H1 (cell line): ENCODE measurements around the gene MGAT5B. TPM values are rescaled to one million over a fixed set of nuclear protein-coding genes. Genes with fewer than 3 reads are reported as not detected.

Experiments used
- CTCF ChIA-PET: fragments of 300-600 bp; sonication (Branson Sonifier 250); formaldehyde crosslinking; loops from one replicate; lab custom pipeline; 2021; ENCODE audit not compliant: partially characterized antibody; lab: Charles Lee
- POLR2A ChIA-PET: fragments of 300-600 bp; sonication (Branson Sonifier 250); formaldehyde crosslinking; loops from one replicate; lab custom pipeline; 2021; ENCODE audit warnings: inconsistent platforms; ENCODE audit not compliant: partially characterized antibody; lab: Charles Lee
- DNase-seq, 2 experiments: peaks; one replicate each; pipeline versions ENCODE4 v3.0.0 to v3.0.0-alpha.2; 2010 to 2022; ENCODE audit warnings: low spot score in 2 of 2, low read depth in 1 of 2, mixed read lengths in 1 of 2
- FAIRE-seq: peaks from 2 replicates; lab custom pipeline; 2011; peaks lifted over from hg19 to GRCh38; lab: Jason Lieb, UNC
- H2AFZ ChIP-seq: 2 replicates; pipeline ENCODE4 v1.8.1; 2012; ENCODE audit warnings: low read length, inconsistent platforms
- H2AK5ac ChIP-seq: 2 replicates; pipeline ENCODE4 v1.6.1; 2013; ENCODE audit warnings: low read depth, low read length
- H2BK120ac ChIP-seq: replicated peaks from 2 replicates; pipeline ENCODE3; 2013; ENCODE audit warnings: low read depth, low read length, inconsistent platforms
- H2BK12ac ChIP-seq: 2 replicates; pipeline ENCODE4 v1.6.1; 2013; ENCODE audit warnings: low read depth, low read length
- H2BK15ac ChIP-seq: 2 replicates; pipeline ENCODE4 v1.6.1; 2013; ENCODE audit warnings: low read length
- H2BK20ac ChIP-seq: 2 replicates; pipeline ENCODE4 v1.6.1; 2013; ENCODE audit warnings: low read length
- H2BK5ac ChIP-seq: 2 replicates; pipeline ENCODE4 v1.6.1; 2013; ENCODE audit warnings: low read depth, low read length
- H3K14ac ChIP-seq: 2 replicates; pipeline ENCODE4 v1.6.1; 2013; ENCODE audit warnings: inconsistent platforms; ENCODE audit not compliant: insufficient read length
- H3K18ac ChIP-seq: 2 replicates; pipeline ENCODE4 v1.6.1; 2013; ENCODE audit warnings: low read length; ENCODE audit errors: extremely low read depth
- H3K23ac ChIP-seq: 2 replicates; pipeline ENCODE4 v1.6.1; 2013; ENCODE audit warnings: inconsistent platforms; ENCODE audit not compliant: insufficient read length
- H3K23me2 ChIP-seq: 2 replicates; pipeline ENCODE4 v1.6.1; 2013; ENCODE audit warnings: low read depth, low read length
- H3K27ac ChIP-seq: 2 replicates; pipeline ENCODE4 v1.6.1; 2011; ENCODE audit warnings: low read depth, low read length, inconsistent platforms
- H3K27me3 ChIP-seq, 4 experiments: replicated peaks in 1 of 4; 1 replicate in 1 of 4; 2 replicates in 3 of 4; pipeline versions ENCODE4 v1.6.1 to v1.8.1; 2011 to 2013; ENCODE audit warnings: low read length in 3 of 4, mild to moderate bottlenecking in 3 of 4, inconsistent platforms in 2 of 4, mixed read lengths in 2 of 4, moderate library complexity in 1 of 4; ENCODE audit not compliant: control insufficient read depth in 3 of 4, insufficient read depth in 3 of 4; ENCODE audit errors: extremely low read depth in 1 of 4
- H3K36me3 ChIP-seq, 4 experiments: 2 replicates each; pipeline versions ENCODE4 v1.6.1 to v1.8.1; 2011 to 2013; ENCODE audit warnings: mild to moderate bottlenecking in 4 of 4, low read length in 3 of 4, moderate library complexity in 2 of 4, control low read depth in 1 of 4, inconsistent platforms in 1 of 4; ENCODE audit not compliant: insufficient read depth in 4 of 4, control insufficient read depth in 2 of 4
- H3K4ac ChIP-seq: replicated peaks from 2 replicates; pipeline ENCODE3; 2013; ENCODE audit warnings: low read length, low read depth, mixed read lengths, inconsistent platforms; ENCODE audit not compliant: insufficient read length
- H3K4me1 ChIP-seq, 4 experiments: replicated peaks in 1 of 4; 1 replicate in 1 of 4; 2 replicates in 3 of 4; pipeline versions ENCODE4 v1.6.1 to v1.8.1; 2011 to 2013; ENCODE audit warnings: low read length in 3 of 4, inconsistent platforms in 2 of 4, mixed read lengths in 1 of 4; ENCODE audit not compliant: insufficient read depth in 4 of 4, control insufficient read depth in 3 of 4
- H3K4me2 ChIP-seq, 2 experiments: 2 replicates each; pipeline versions ENCODE4 v1.6.1 to v1.8.1; 2011 to 2013; ENCODE audit warnings: low read depth in 2 of 2, low read length in 2 of 2, control low read depth in 1 of 2, inconsistent platforms in 1 of 2, mild to moderate bottlenecking in 1 of 2; ENCODE audit not compliant: insufficient read depth in 1 of 2
- H3K4me3 ChIP-seq, 4 experiments: fragments of 200-600, 300-600 bp in 1 of 4; sonication (generic), shearing (Covaris generic), sonication (Bioruptor Twin) in 1 of 4; 2 replicates each; pipeline versions ENCODE4 v1.5.1 to v1.8.1; 2011 to 2016; ENCODE audit warnings: low read length in 4 of 4, low read depth in 3 of 4, control low read depth in 2 of 4, inconsistent platforms in 2 of 4, mild to moderate bottlenecking in 2 of 4, mixed read lengths in 1 of 4, moderate library complexity in 1 of 4; ENCODE audit not compliant: insufficient read depth in 2 of 4; ENCODE audit errors: extremely low read depth in 1 of 4
- H3K56ac ChIP-seq: replicated peaks from 2 replicates; pipeline ENCODE3; 2013; ENCODE audit warnings: low read depth, mild to moderate bottlenecking, mixed read lengths, low read length, inconsistent platforms; ENCODE audit not compliant: insufficient read length
- H3K79me1 ChIP-seq: 2 replicates; pipeline ENCODE4 v1.6.1; 2013; ENCODE audit warnings: low read depth, low read length, control low read depth
- H3K79me2 ChIP-seq, 2 experiments: 2 replicates each; pipeline versions ENCODE4 v1.6.1 to v1.8.1; 2012 to 2013; ENCODE audit warnings: low read length in 2 of 2, mild to moderate bottlenecking in 2 of 2, inconsistent platforms in 1 of 2; ENCODE audit not compliant: insufficient read depth in 2 of 2, control insufficient read depth in 1 of 2
- H3K9ac ChIP-seq, 4 experiments: replicated peaks in 1 of 4; 1 replicate in 1 of 4; 2 replicates in 3 of 4; pipeline versions ENCODE4 v1.6.1 to v1.8.1; 2011 to 2013; ENCODE audit warnings: low read depth in 3 of 4, low read length in 3 of 4, control low read depth in 2 of 4, mild to moderate bottlenecking in 2 of 4, moderate library complexity in 2 of 4, inconsistent platforms in 1 of 4; ENCODE audit errors: extremely low read depth in 1 of 4
- H3K9me3 ChIP-seq, 2 experiments: 2 replicates each; pipeline versions ENCODE4 v1.6.1 to v1.8.1; 2012 to 2013; ENCODE audit warnings: mild to moderate bottlenecking in 2 of 2, moderate library complexity in 2 of 2, control low read depth in 1 of 2, inconsistent platforms in 1 of 2, low read depth in 1 of 2, low read length in 1 of 2, mixed read lengths in 1 of 2; ENCODE audit not compliant: insufficient read depth in 2 of 2
- H4K20me1 ChIP-seq, 2 experiments: replicated peaks in 1 of 2; 2 replicates each; pipeline versions ENCODE3 to v1.8.1; 2011 to 2013; ENCODE audit warnings: inconsistent platforms in 2 of 2, low read length in 2 of 2, mild to moderate bottlenecking in 1 of 2; ENCODE audit not compliant: insufficient read depth in 2 of 2, control insufficient read depth in 1 of 2
- H4K5ac ChIP-seq: 2 replicates; pipeline ENCODE4 v1.6.1; 2013; ENCODE audit warnings: low read length, low read depth, mixed read lengths, inconsistent platforms; ENCODE audit not compliant: insufficient read length
- H4K8ac ChIP-seq: 2 replicates; pipeline ENCODE4 v1.8.0; 2013; ENCODE audit warnings: mild to moderate bottlenecking, moderate library complexity, low read length, inconsistent platforms; ENCODE audit not compliant: insufficient read depth; ENCODE audit errors: extremely low read depth
- H4K91ac ChIP-seq: replicated peaks from 2 replicates; pipeline ENCODE3; 2013; ENCODE audit warnings: low read length, mixed read lengths, inconsistent platforms; ENCODE audit not compliant: insufficient read length
- E2F6 ChIP-seq: IDR thresholded peaks from 2 replicates; pipeline ENCODE4 v1.6.1; 2012; ENCODE audit warnings: inconsistent platforms
- EP300 ChIP-seq, 2 experiments: IDR thresholded peaks; 1 replicate in 1 of 2; 2 replicates in 1 of 2; pipeline ENCODE4 v1.6.1; 2011 to 2012; ENCODE audit warnings: low read depth in 2 of 2, low read length in 2 of 2, mild to moderate bottlenecking in 2 of 2, borderline replicate concordance in 1 of 2, inconsistent platforms in 1 of 2, moderate library complexity in 1 of 2
- EZH2 ChIP-seq: fragments of 200-600 bp; sonication (generic); IDR thresholded peaks from 2 replicates; pipeline ENCODE4 v1.7.1; 2012; ENCODE audit warnings: low read depth, mild to moderate bottlenecking, moderate library complexity, low read length, inconsistent platforms; ENCODE audit not compliant: severe bottlenecking
- SP4 ChIP-seq: IDR thresholded peaks from 2 replicates; pipeline ENCODE4 v1.6.1; 2012; ENCODE audit warnings: low read length, inconsistent platforms
- TBP ChIP-seq: IDR thresholded peaks from 2 replicates; pipeline ENCODE4 v1.6.1; 2011; ENCODE audit warnings: low read depth, low read length, improper control_type of control experiment
- WGBS, 2 experiments: shearing (Covaris generic) in 1 of 2; methylation state at CpG; one replicate each; pipeline versions ENCODE4 v1.1.6 to v1.1.7; 2013 to 2015; ENCODE audit warnings: low lambda C conversion rate in 2 of 2, mixed read lengths in 2 of 2, inconsistent platforms in 1 of 2, low coverage in 1 of 2, missing lambda C conversion rate in 1 of 2; ENCODE audit not compliant: insufficient replicate concordance in 2 of 2, insufficient coverage in 1 of 2, insufficient read length in 1 of 2; ENCODE audit errors: extremely low coverage in 1 of 2, missing lambda C conversion rate in 1 of 2; 5-methylcytosine and 5-hydroxymethylcytosine counted together
- polyA plus RNA-seq, 7 experiments: library from polyadenylated mRNA; depleted of rRNA in 3 of 7; stranded (reverse) in 5 of 7; unstranded in 2 of 7; fragments of >200 nt in 5 of 7; fragments of 200-250 nt in 2 of 7; gene quantifications; 1 replicate in 5 of 7; 2 replicates in 1 of 7; 4 replicates in 1 of 7; pipeline versions ENCODE4 v1.2.1 to v1.2.3, GENCODE V29; 2011 to 2013; ENCODE audit warnings: missing spikeins in 2 of 7, mixed read lengths in 2 of 7
- total RNA-seq: library from RNA; stranded (reverse); fragmentation: NEBNext Ultra II Directional; extraction: Animal tissue kit (Norgen Biotek cat#: 25700); gene quantifications from 2 replicates; pipeline ENCODE4 v1.2.1, GENCODE V29; 2021

Gene MGAT5B
- total and polyA plus RNA-seq, 2 of the 8 experiments (the other 6 are each of a cell fraction or from before 2014, with no cell fraction given), result 7.9 to 8.2 TPM

- Histone ChIP-seq H3K4me3 (peak overlapping the region in 1 of 4 experiments; percentile 56; a peak in 2 of 8 replicates), H3K9me3 (no peaks in the 10 kb centered on the region), H3K4me1 (peaks cover 5 to 17% (median 11%) of the 10 kb centered on the region in 4 experiments; a peak in 6 of 7 replicates), H4K8ac (no peak overlapping the region), H3K56ac (no peak overlapping the region), H2AFZ (peak overlapping the region; percentile 79), H2BK20ac (peak overlapping the region; percentile 13), H2BK120ac (no peak overlapping the region), H3K36me3 (no peaks in the 10 kb centered on the region), H2BK15ac (no peak overlapping the region), H3K79me1 (no peaks in the 10 kb centered on the region; the same call in 1 of the 2 replicates), H3K9ac (no peak overlapping the region; a peak in 1 of 7 replicates), H3K27ac (no peak overlapping the region), H2BK5ac (no peak overlapping the region), H3K79me2 (no peaks in the 10 kb centered on the region), H4K20me1 (peaks cover 0 to 5% of the 10 kb centered on the region in 2 experiments), H3K18ac (no peak overlapping the region), H2AK5ac (no peak overlapping the region), H3K14ac (no peak overlapping the region), H3K27me3 (peaks cover 4 to 26% (median 17%) of the 10 kb centered on the region in 4 experiments; a peak in 6 of 7 replicates), H3K4me2 (peak overlapping the region; percentile 54 to 99), H2BK12ac (0 out of 2 replicates have a peak overlapping the region, but pooled peaks have one; percentile 6), H3K4ac (peak overlapping the region; percentile 63), H3K23me2 (peaks cover 16% of the 10 kb centered on the region; the same call in 1 of the 2 replicates), H4K91ac (peak overlapping the region; percentile 46), H3K23ac (no peak overlapping the region), H4K5ac (no peak overlapping the region)
- TF ChIP-seq EZH2 (no peak), SP4 (no peak), EP300 (IDR thresholded peaks at IDR 0.05; ENCODE audit: borderline replicate concordance in 1 of 2, low read depth in 2 of 2, low read length in 2 of 2) (no peak), TBP (no peak), E2F6 (0 out of 2 replicates have a peak, but pooled peaks have one; percentile 40)
- 77% methylated on average over 9 of the region's 9 CpGs; no CpG with 5 or more reads in 1 of the 2 experiments for whole genome bisulfite sequencing, 2 experiments
- POLR2A ChIA-PET, result interaction anchor here (0.8 to 1.1 kb wide), 3 partner anchors 18 to 102 kb away, joined by 3 to 4 read pairs (median 3); no protein-coding TSS in a partner anchor
- CTCF ChIA-PET, result interaction anchor here (0.5 to 4.7 kb wide), 25 partner anchors 8 to 343 kb away, joined by 3 to 70 read pairs (median 6); no protein-coding TSS in a partner anchor
- FAIRE-seq (no peak), DNase-seq (no peak)
Observed at GRCh38 chr17:76866774-76867577, 1.2 kb upstream of the MGAT5B start.
